HUES48 (cell line): Measurements from ENCODE around the gene KLHL14.
"Not testable (repeated sequence)": the region's sequence is repeated elsewhere in the genome, so short reads cannot be mapped to it uniquely, and the experiment has no call there.

Experiments used
- H3K27ac ChIP-seq: one replicate; pipeline ENCODE4 v1.7.0; 2013; ENCODE audit warnings: low read depth, low read length, inconsistent platforms
- H3K27me3 ChIP-seq: 2 replicates; pipeline ENCODE4 v1.6.1; 2013; ENCODE audit warnings: mild to moderate bottlenecking, low read length; ENCODE audit not compliant: control insufficient read depth, insufficient read depth
- H3K36me3 ChIP-seq: 2 replicates; pipeline ENCODE4 v1.6.1; 2013; ENCODE audit warnings: low read length; ENCODE audit not compliant: control insufficient read depth, insufficient read depth
- H3K4me1 ChIP-seq: 2 replicates; pipeline ENCODE4 v1.6.1; 2013; ENCODE audit warnings: mild to moderate bottlenecking, low read length; ENCODE audit not compliant: control insufficient read depth, insufficient read depth
- H3K4me3 ChIP-seq: 2 replicates; pipeline ENCODE4 v1.5.1; 2013; ENCODE audit warnings: mild to moderate bottlenecking, low read depth, low read length
- H3K9ac ChIP-seq: 2 replicates; pipeline ENCODE4 v1.6.1; 2013; ENCODE audit warnings: mild to moderate bottlenecking, low read depth, low read length, moderate library complexity
- H3K9me3 ChIP-seq: 2 replicates; pipeline ENCODE4 v1.6.1; 2013; ENCODE audit warnings: low read length; ENCODE audit not compliant: control insufficient read depth, insufficient read depth

The KLHL14 gene

GRCh38 chr18:32684096-32684495 lies 88.7 kb downstream of the KLHL14 start:
- Histone ChIP-seq H3K9ac (no peak overlapping the region), H3K9me3 (no peaks in the 10 kb centered on the region), H3K36me3 (no peaks in the 10 kb centered on the region), H3K4me1 (no peaks in the 10 kb centered on the region; the same call in 1 of the 2 replicates), H3K4me3 (no peak overlapping the region), H3K27ac (no peak overlapping the region), H3K27me3 (no peaks in the 10 kb centered on the region)

- Histone ChIP-seq H3K27me3 (no peaks in the 10 kb centered on the region), H3K9me3 (no peaks in the 10 kb centered on the region), H3K36me3 (no peaks in the 10 kb centered on the region), H3K9ac (no peak overlapping the region), H3K27ac (no peak overlapping the region), H3K4me3 (no peak overlapping the region), H3K4me1 (no peaks in the 10 kb centered on the region; the same call in 1 of the 2 replicates)
Measured at GRCh38 chr18:32683044-32683443, 89.8 kb downstream of the KLHL14 start.

GRCh38 chr18:32677578-32677977 lies 95.2 kb downstream of the KLHL14 start:
- no peak overlapping the region for H3K27ac ChIP-seq
- H3K4me3 ChIP-seq: no peak overlapping the region
- H3K27me3 ChIP-seq: no peaks in the 10 kb centered on the region
- H3K9me3 ChIP-seq: no peaks in the 10 kb centered on the region
- H3K36me3 ChIP-seq: no peaks in the 10 kb centered on the region
- no peaks in the 10 kb centered on the region for H3K4me1 ChIP-seq
- no peak overlapping the region for H3K9ac ChIP-seq

GRCh38 chr18:32674491-32674890 lies 98.3 kb downstream of the KLHL14 start:
- H3K4me3 ChIP-seq: no peak overlapping the region
- H3K9ac ChIP-seq: no peak overlapping the region
- no peaks in the 10 kb centered on the region for H3K36me3 ChIP-seq
- H3K27ac ChIP-seq: no peak overlapping the region
- H3K4me1 ChIP-seq: no peaks in the 10 kb centered on the region
- no peaks in the 10 kb centered on the region for H3K27me3 ChIP-seq
- no peaks in the 10 kb centered on the region for H3K9me3 ChIP-seq

GRCh38 chr18:32672398-32672797 lies 100.4 kb downstream of the KLHL14 start:
- H3K9me3 ChIP-seq: no peaks in the 10 kb centered on the region

GRCh38 chr18:32670727-32671126 lies 102.1 kb downstream of the KLHL14 start:
- H3K4me1 ChIP-seq: no peaks in the 10 kb centered on the region
- H3K9me3 ChIP-seq: no peaks in the 10 kb centered on the region
- H3K4me3 ChIP-seq: no peak overlapping the region
- H3K27me3 ChIP-seq: no peaks in the 10 kb centered on the region
- no peak overlapping the region for H3K27ac ChIP-seq
- no peak overlapping the region for H3K9ac ChIP-seq
- H3K36me3 ChIP-seq: no peaks in the 10 kb centered on the region

More at GRCh38 chr18:32672398-32672797, 100.4 kb downstream of the KLHL14 start:
- Histone ChIP-seq H3K4me3 (no peak overlapping the region), H3K27me3 (no peaks in the 10 kb centered on the region), H3K36me3 (no peaks in the 10 kb centered on the region), H3K4me1 (no peaks in the 10 kb centered on the region), H3K9ac (no peak overlapping the region), H3K27ac (no peak overlapping the region)

GRCh38 chr18:32669549-32670165 lies 103.2 kb downstream of the KLHL14 start:
- Histone ChIP-seq H3K27me3 (no peaks in the 10 kb centered on the region), H3K9ac (no peak overlapping the region), H3K9me3 (no peaks in the 10 kb centered on the region), H3K4me3 (no peak overlapping the region), H3K4me1 (no peaks in the 10 kb centered on the region), H3K36me3 (no peaks in the 10 kb centered on the region), H3K27ac (no peak overlapping the region)

GRCh38 chr18:32668956-32669355 lies 103.9 kb downstream of the KLHL14 start:
- Histone ChIP-seq H3K4me3 (no peak overlapping the region), H3K9me3 (no peaks in the 10 kb centered on the region), H3K4me1 (no peaks in the 10 kb centered on the region), H3K36me3 (no peaks in the 10 kb centered on the region), H3K27ac (no peak overlapping the region), H3K27me3 (no peaks in the 10 kb centered on the region), H3K9ac (no peak overlapping the region)

- no peak overlapping the region for H3K4me3 ChIP-seq
- no peaks in the 10 kb centered on the region for H3K36me3 ChIP-seq
- no peaks in the 10 kb centered on the region for H3K27me3 ChIP-seq
- H3K4me1 ChIP-seq: no peaks in the 10 kb centered on the region
- H3K9me3 ChIP-seq: no peaks in the 10 kb centered on the region
- H3K9ac ChIP-seq: no peak overlapping the region
- H3K27ac ChIP-seq: no peak overlapping the region
Measured at GRCh38 chr18:32661486-32662299, 111.1 kb downstream of the KLHL14 start.

GRCh38 chr18:32654507-32654906 lies 118.3 kb downstream of the KLHL14 start:
- not testable (repeated sequence) for H3K36me3 ChIP-seq, H3K9ac ChIP-seq, H3K4me1 ChIP-seq, H3K27me3 ChIP-seq, H3K27ac ChIP-seq, H3K9me3 ChIP-seq, H3K4me3 ChIP-seq

GRCh38 chr18:32637659-32638058 lies 135.2 kb downstream of the KLHL14 start:
- H3K4me3 ChIP-seq, H3K9me3 ChIP-seq, H3K9ac ChIP-seq, H3K36me3 ChIP-seq, H3K27ac ChIP-seq, H3K27me3 ChIP-seq: not testable (repeated sequence)
- peaks cover 10% of the 10 kb centered on the region; the same call in 1 of the 2 replicates for H3K4me1 ChIP-seq
